Measurements from ENCODE around the gene LPAR1.

The LPAR1 gene

GRCh38 chr9:110919609-110920008 lies 118.7 kb downstream of the LPAR1 start:
- DNase-seq (ENCODE audit: extremely low read depth, low read depth) = peak; percentile 85
- TF ChIP-seq CTCF (IDR thresholded peaks at IDR 0.05; ENCODE audit: low read depth, low read length) = no peak; the same call in 1 of the 2 replicates

GRCh38 chr9:110919050-110919435 lies 119.2 kb downstream of the LPAR1 start:
- no peak for DNase-seq (ENCODE audit: extremely low read depth, low read depth)
- TF ChIP-seq CTCF (IDR thresholded peaks at IDR 0.05; ENCODE audit: low read depth, low read length) = no peak

- no peak for DNase-seq (ENCODE audit: extremely low read depth, low read depth)
- no peak for TF ChIP-seq CTCF (IDR thresholded peaks at IDR 0.05; ENCODE audit: low read depth, low read length)
These were observed 119.8 kb downstream of the LPAR1 start for GRCh38 chr9:110918316-110919049.

GRCh38 chr9:110916403-110916802 lies 121.9 kb downstream of the LPAR1 start:
- no peak for DNase-seq (ENCODE audit: extremely low read depth, low read depth)
- no peak for TF ChIP-seq CTCF (IDR thresholded peaks at IDR 0.05; ENCODE audit: low read depth, low read length)

GRCh38 chr9:110912419-110913291 lies 125.6 kb downstream of the LPAR1 start:
- no peak for DNase-seq (ENCODE audit: extremely low read depth, low read depth)
- no peak for TF ChIP-seq CTCF (IDR thresholded peaks at IDR 0.05; ENCODE audit: low read depth, low read length)

- no peak for TF ChIP-seq CTCF (IDR thresholded peaks at IDR 0.05; ENCODE audit: low read depth, low read length)
- peak; percentile 74 for DNase-seq (ENCODE audit: extremely low read depth, low read depth)
These were observed 126.4 kb downstream of the LPAR1 start for GRCh38 chr9:110911659-110912418.
